PC-3 (cell line): ENCODE data around the gene ZNF483. TPM values are rescaled to one million over a fixed set of nuclear protein-coding genes. Genes with fewer than 3 reads are reported as not detected.
A peak's percentile ranks its signal among the peaks of the same experiment; 100 is the strongest.

ENCODE experiments used
- ATAC-seq: fragments of 200-7000 bp; cut with Tn5 transposase; 2 replicates; pipeline ENCODE4 v1.9.1; 2020; ENCODE audit warnings: mild to moderate bottlenecking, moderate library complexity
- Bru-seq: library from RNA; stranded (reverse); fragments of 400-500 nt; gene quantifications from one replicate; lab custom pipeline; 2021; lab: Mats Ljungman, UMichigan
- BruChase-seq, 2 experiments: library from RNA; stranded (reverse); fragments of 400-500 nt; gene quantifications; one replicate each; lab custom pipeline; 2021; lab: Mats Ljungman, UMichigan
- BruUV-seq: library from RNA; stranded (reverse); fragments of 400-500 nt; replicated peaks from 2 replicates; lab custom pipeline; 2021; lab: Mats Ljungman, UMichigan
- CTCF ChIA-PET: fragments of 300-600 bp; sonication (Branson Sonifier 250); formaldehyde crosslinking; loops from one replicate; lab custom pipeline; 2022; ENCODE audit warnings: antibody characterized with exemption; lab: Charles Lee
- POLR2A ChIA-PET: fragments of 300-600 bp; sonication (Branson Sonifier 250); formaldehyde crosslinking; loops from one replicate; lab custom pipeline; 2022; ENCODE audit warnings: antibody characterized with exemption; ENCODE audit not compliant: unreplicated experiment; lab: Charles Lee
- DNase-seq: peaks from one replicate; pipeline ENCODE4 v3.0.0-alpha.2; 2015
- H2AFZ ChIP-seq: fragments of 300-600 bp; sonication (generic); 2 replicates; pipeline ENCODE4 v1.6.0; 2016; ENCODE audit warnings: antibody characterized with exemption, low read length
- H3F3A ChIP-seq: fragments of 300-600 bp; sonication (generic); one replicate; pipeline ENCODE4 v1.6.0; 2017; ENCODE audit warnings: antibody characterized with exemption, low read length, control low read depth, mild to moderate bottlenecking; ENCODE audit not compliant: unreplicated experiment
- H3K27ac ChIP-seq: fragments of 300-600 bp; sonication (generic); 2 replicates; pipeline ENCODE4 v1.5.1; 2016; ENCODE audit warnings: mild to moderate bottlenecking, low read length
- H3K27me3 ChIP-seq: fragments of 300-600 bp; sonication (generic); 2 replicates; pipeline ENCODE4 v1.6.1; 2016; ENCODE audit warnings: low read length, mixed read lengths
- H3K36me3 ChIP-seq: fragments of 300-600 bp; sonication (generic); 2 replicates; pipeline ENCODE4 v1.6.1; 2016; ENCODE audit warnings: low read depth, mixed run types, low read length, mixed read lengths
- H3K4me1 ChIP-seq: fragments of 300-600 bp; sonication (generic); 2 replicates; pipeline ENCODE4 v1.5.1; 2016; ENCODE audit warnings: low read length; ENCODE audit not compliant: insufficient read depth
- H3K4me2 ChIP-seq: fragments of 300-600 bp; sonication (generic); 2 replicates; pipeline ENCODE4 v1.6.0; 2016; ENCODE audit warnings: low read length
- H3K4me3 ChIP-seq: fragments of 300-600 bp; sonication (generic); 2 replicates; pipeline ENCODE4 v1.5.1; 2016; ENCODE audit warnings: mild to moderate bottlenecking, low read length, mixed read lengths
- H3K79me2 ChIP-seq: fragments of 300-600 bp; sonication (generic); 2 replicates; pipeline ENCODE4 v1.6.1; 2017; ENCODE audit warnings: low read length, mixed read lengths
- H3K9ac ChIP-seq: fragments of 300-600 bp; sonication (generic); 2 replicates; pipeline ENCODE4 v1.6.0; 2016; ENCODE audit warnings: mild to moderate bottlenecking, low read length
- H3K9me2 ChIP-seq: fragments of 300-600 bp; sonication (generic); replicated peaks from 2 replicates; pipeline ENCODE4 v1.6.1; 2016; ENCODE audit warnings: mixed run types, low read length, mixed read lengths
- H3K9me3 ChIP-seq: fragments of 300-600 bp; sonication (generic); 2 replicates; pipeline ENCODE4 v1.6.1; 2016; ENCODE audit warnings: low read length, mixed read lengths
- H4K20me1 ChIP-seq: fragments of 300-600 bp; sonication (generic); 2 replicates; pipeline ENCODE4 v1.6.1; 2016; ENCODE audit warnings: low read length, mixed read lengths
- CTCF ChIP-seq: fragments of 300-600 bp; sonication (generic); conservative IDR thresholded peaks from 2 replicates; pipeline ENCODE4 v1.5.1; 2017; ENCODE audit warnings: antibody characterized with exemption, low read depth, mild to moderate bottlenecking, low read length
- EZH2 ChIP-seq: fragments of 300-600 bp; sonication (generic); IDR thresholded peaks from one replicate; pipeline ENCODE4 v1.6.1; 2017; ENCODE audit warnings: antibody characterized with exemption, mild to moderate bottlenecking, low read length; ENCODE audit not compliant: unreplicated experiment
- EZH2phosphoT487 ChIP-seq: fragments of 300-600 bp; sonication (generic); IDR thresholded peaks from 2 replicates; pipeline ENCODE4 v1.6.1; 2018; ENCODE audit warnings: mild to moderate bottlenecking, antibody characterized with exemption, low read length, borderline replicate concordance
- intact Hi-C: fragments of 100-400 bp; cut with micrococcal nuclease; formaldehyde crosslinking; loops from 2 replicates; pipeline ENCODE4 v1.9.0; 2023
- long read RNA-seq: library from polyadenylated mRNA; unstranded; transcript quantifications from one replicate; pipeline ENCODE4 v2.0.0, GENCODE V29; 2021; ENCODE audit not compliant: unreplicated experiment
- total RNA-seq: library from RNA; depleted of rRNA; stranded (reverse); fragments of >200 nt; gene quantifications from 2 replicates; pipeline ENCODE4 v1.2.3, GENCODE V29; 2014; rRNA removed

Gene ZNF483
- total RNA-seq (3.0 and 3.9 TPM in 2 replicates), Bru-seq, nascent RNA (percentile 58 among the genes with signal in this experiment), BruChase-seq, experiment 1, labeled RNA remaining after a 6-hour chase (percentile 60 among the genes with signal in this experiment), BruChase-seq, experiment 2, labeled RNA remaining after a 2-hour chase (percentile 79 among the genes with signal in this experiment)
- long read RNA-seq, partial matches to known transcripts: 0 of 6 reads
- long read RNA-seq, other reads (novel, unspliced or antisense): 5 of 6 reads

GRCh38 chr9:111525056-111525977 lies at the start of gene ZNF483:
Gene ZNF483, plus strand, starts transcription at chr9:111525179. Its CDS starts 2,217 bp downstream, at chr9:111527396.
- peak; percentile 86 for ATAC-seq
- peak within 1 kb of the TSS; percentile 74 for H3K4me3 ChIP-seq
- H3K9ac ChIP-seq: peak within 1 kb of the TSS; percentile 66
- no peaks in the 10 kb centered on the region for H4K20me1 ChIP-seq
- POLR2A ChIA-PET: no interaction called here
- peak; percentile 83 for DNase-seq
- H3K9me2 ChIP-seq: no peaks in the 10 kb centered on the region
- H2AFZ ChIP-seq: peak within 1 kb of the TSS; percentile 91
- CTCF ChIA-PET: no interaction called here
- TF ChIP-seq EZH2: no peak
- no peak for TF ChIP-seq EZH2phosphoT487
- no peak for TF ChIP-seq CTCF
- H3K27ac ChIP-seq: peak within 1 kb of the TSS; percentile 20
- peak within 1 kb of the TSS; percentile 95 for H3K4me2 ChIP-seq
- H3K36me3 ChIP-seq: peaks cover 16% of the 10 kb centered on the region
- intact Hi-C loops: loop anchor here (2.0 kb wide), 1 partner anchor 41 kb away; the partner anchor contains the start of gene ECPAS
- peaks cover 13% of the 10 kb centered on the region for H3K79me2 ChIP-seq
- TSS peak; percentile 59 for BruUV-seq
- H3K27me3 ChIP-seq: no peaks in the 10 kb centered on the region
- H3K9me3 ChIP-seq: no peaks in the 10 kb centered on the region
- H3F3A ChIP-seq: no peaks in the 10 kb centered on the region
- H3K4me1 ChIP-seq: peaks cover 7% of the 10 kb centered on the region; the same call in 1 of the 2 replicates

- Histone ChIP-seq H3K27ac (no peak overlapping the region), H3K4me1 (no peaks in the 10 kb centered on the region), H3K36me3 (no peaks in the 10 kb centered on the region), H3F3A (no peaks in the 10 kb centered on the region), H3K9ac (no peak overlapping the region), H3K9me3 (no peaks in the 10 kb centered on the region), H2AFZ (no peak overlapping the region), H3K27me3 (no peaks in the 10 kb centered on the region), H4K20me1 (peaks cover 36% of the 10 kb centered on the region; the same call in 1 of the 2 replicates), H3K4me3 (no peak overlapping the region), H3K79me2 (peaks cover 100% of the 10 kb centered on the region), H3K4me2 (no peak overlapping the region), H3K9me2 (no peaks in the 10 kb centered on the region)
- no TSS peak for BruUV-seq
- ATAC-seq: no peak
- no peak for DNase-seq
- intact Hi-C loops: no loop called here
- TF ChIP-seq EZH2 (no peak), EZH2phosphoT487 (no peak), CTCF (no peak)
- ChIA-PET POLR2A (no interaction called here), CTCF (no interaction called here)
These were observed 49.8 kb upstream of the ZNF483 start for GRCh38 chr9:111475195-111475594.
